ENCODE results near the gene XIRP1. TPM values are rescaled to one million over a fixed set of nuclear protein-coding genes. Genes with fewer than 3 reads are reported as not detected.

XIRP1 gene
- total RNA-seq, 1 experiment from 2014 or later: not detected

GRCh38 chr3:39203860-39204259 lies 11.5 kb upstream of the XIRP1 start:
- DNase-seq (ENCODE audit: low read depth, low spot score) (no peak), ATAC-seq (no peak)
- H3K9me3 ChIP-seq (ENCODE audit: control insufficient read depth, insufficient read depth, low read depth, low read length): no peaks in the 10 kb centered on the region
- no peak overlapping the region for H3K27ac ChIP-seq (ENCODE audit: low read length)
- CTCF ChIA-PET: no interaction called here
- H3K36me3 ChIP-seq (ENCODE audit: control insufficient read depth, insufficient read depth, low read length): no peaks in the 10 kb centered on the region
- in situ Hi-C loops (cut with HindIII; ENCODE audit: low pct_unique_long_range_greater_than_20kb, low sequenced_read_pairs): no loop called here
- POLR2A ChIA-PET: no interaction called here
- intact Hi-C loops (cut with micrococcal nuclease; ENCODE audit: unreplicated experiment): no loop called here
- no peak for TF ChIP-seq REST (IDR thresholded peaks at IDR 0.05; ENCODE audit: insufficient read depth in 1 of 2, low read depth in 2 of 2, low read length in 1 of 2)
- H3K4me1 ChIP-seq (ENCODE audit: control insufficient read depth, insufficient read depth, low read length): no peaks in the 10 kb centered on the region
- no peak overlapping the region for H3K4me3 ChIP-seq (ENCODE audit: low read depth in 2 of 2, low read length in 2 of 2)
- no peaks in the 10 kb centered on the region; the same call in 1 of the 2 replicates for H3K27me3 ChIP-seq (ENCODE audit: control insufficient read depth, insufficient read depth, low read length)
- no TSS peak for BruUV-seq (replicated peaks)

- Histone ChIP-seq H3K36me3 (ENCODE audit: control insufficient read depth, insufficient read depth, low read length) (no peaks in the 10 kb centered on the region), H3K27me3 (ENCODE audit: control insufficient read depth, insufficient read depth, low read length) (no peaks in the 10 kb centered on the region; the same call in 1 of the 2 replicates), H3K27ac (ENCODE audit: low read length) (no peak overlapping the region), H3K4me3 (ENCODE audit: low read depth in 2 of 2, low read length in 2 of 2) (no peak overlapping the region), H3K9me3 (ENCODE audit: control insufficient read depth, insufficient read depth, low read depth, low read length) (no peaks in the 10 kb centered on the region), H3K4me1 (ENCODE audit: control insufficient read depth, insufficient read depth, low read length) (no peaks in the 10 kb centered on the region)
- DNase-seq (ENCODE audit: low read depth, low spot score) (no peak), ATAC-seq (no peak)
- in situ Hi-C loops (cut with HindIII; ENCODE audit: low pct_unique_long_range_greater_than_20kb, low sequenced_read_pairs) (no loop called here), intact Hi-C loops (cut with micrococcal nuclease; ENCODE audit: unreplicated experiment) (no loop called here)
- BruUV-seq (replicated peaks): no TSS peak
- no peak for TF ChIP-seq POLR2AphosphoS5 (IDR thresholded peaks at IDR 0.05; ENCODE audit: low read depth, low read length)
- TF ChIP-seq SIN3A (IDR thresholded peaks at IDR 0.05; ENCODE audit: borderline replicate concordance, insufficient read depth, low read depth, low read length): no peak
- TF ChIP-seq REST (IDR thresholded peaks at IDR 0.05; ENCODE audit: insufficient read depth in 1 of 2, low read depth in 2 of 2, low read length in 1 of 2): no peak
- TF ChIP-seq CTCF (IDR thresholded peaks at IDR 0.05): no peak
- TF ChIP-seq TCF7L2 (IDR thresholded peaks at IDR 0.05; ENCODE audit: low read depth, low read length): no peak
- POLR2A ChIA-PET: no interaction called here
- CTCF ChIA-PET: no interaction called here
Observed at GRCh38 chr3:39203402-39203801, 11.0 kb upstream of the XIRP1 start.

Measured in Panc1 (cell line).